ENCODE data around the gene EIF5.
A peak's percentile ranks its signal among the peaks of the same experiment; 100 is the strongest.

The EIF5 gene

DNA sequence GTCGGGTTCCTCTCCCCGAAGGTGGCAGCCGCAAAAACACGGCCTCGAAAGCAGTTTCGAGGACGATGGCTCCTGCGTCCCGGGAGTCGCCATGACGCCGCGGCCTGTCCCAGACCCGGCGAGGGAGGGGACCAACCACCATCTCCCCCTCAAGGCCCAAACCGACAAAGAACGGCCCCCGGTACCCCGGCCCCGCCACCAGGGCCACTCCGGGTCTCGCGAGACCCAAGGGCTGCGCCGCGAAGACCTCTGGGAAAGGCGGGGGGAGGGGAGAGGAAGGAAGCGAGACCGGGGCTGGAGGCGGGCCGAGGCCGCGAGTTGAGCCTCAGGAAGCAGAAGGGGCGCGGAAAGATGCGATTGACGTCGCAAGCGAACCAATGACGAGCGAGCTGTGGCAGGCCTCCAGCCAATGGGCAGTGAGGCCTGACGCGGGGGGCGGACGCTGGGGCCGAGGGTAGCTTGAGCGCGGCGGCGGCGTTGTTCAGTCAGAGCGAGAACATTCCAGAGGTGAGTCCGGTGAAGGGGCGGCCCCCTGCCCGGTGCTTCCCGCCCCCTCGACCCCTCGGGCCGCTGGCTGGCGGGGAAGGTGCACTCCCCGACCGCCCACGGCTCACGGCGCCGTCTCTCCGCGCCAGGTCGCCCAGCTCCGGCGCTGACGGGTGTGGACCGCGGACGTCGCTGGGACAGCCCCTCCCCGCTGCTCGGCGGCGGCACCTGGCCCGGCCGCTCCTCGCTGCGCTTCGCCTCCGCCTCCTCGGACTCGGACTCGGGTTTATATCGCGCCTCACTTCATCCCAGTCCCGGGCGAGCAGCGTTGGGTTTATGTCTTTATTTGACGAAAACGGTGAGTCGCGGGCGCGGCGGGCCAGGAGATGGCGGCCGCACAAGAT is at the start of gene EIF5:
EIF5 (plus strand) TSS at position 484 of the 890 bp plus-strand sequence. CDS start 1,624 bp downstream, outside the sequence.
- intact Hi-C loops (cut with micrococcal nuclease): loop anchor here (2.0 kb wide), 1 partner anchor 51 kb away; the partner anchor contains the start of gene MARK3
- Mint-ChIP-seq H3K9me3 (no peaks in the 10 kb centered on the region), H3K4me1 (ENCODE audit: low read depth) (peaks cover 58% of the 10 kb centered on the region), H3K4me3 (peak within 1 kb of the TSS; percentile 84), H3K27me3 (no peaks in the 10 kb centered on the region), H3K27ac (peak within 1 kb of the TSS; percentile 96), H3K36me3 (ENCODE audit: low read depth) (peaks cover 54% of the 10 kb centered on the region)

DNA sequence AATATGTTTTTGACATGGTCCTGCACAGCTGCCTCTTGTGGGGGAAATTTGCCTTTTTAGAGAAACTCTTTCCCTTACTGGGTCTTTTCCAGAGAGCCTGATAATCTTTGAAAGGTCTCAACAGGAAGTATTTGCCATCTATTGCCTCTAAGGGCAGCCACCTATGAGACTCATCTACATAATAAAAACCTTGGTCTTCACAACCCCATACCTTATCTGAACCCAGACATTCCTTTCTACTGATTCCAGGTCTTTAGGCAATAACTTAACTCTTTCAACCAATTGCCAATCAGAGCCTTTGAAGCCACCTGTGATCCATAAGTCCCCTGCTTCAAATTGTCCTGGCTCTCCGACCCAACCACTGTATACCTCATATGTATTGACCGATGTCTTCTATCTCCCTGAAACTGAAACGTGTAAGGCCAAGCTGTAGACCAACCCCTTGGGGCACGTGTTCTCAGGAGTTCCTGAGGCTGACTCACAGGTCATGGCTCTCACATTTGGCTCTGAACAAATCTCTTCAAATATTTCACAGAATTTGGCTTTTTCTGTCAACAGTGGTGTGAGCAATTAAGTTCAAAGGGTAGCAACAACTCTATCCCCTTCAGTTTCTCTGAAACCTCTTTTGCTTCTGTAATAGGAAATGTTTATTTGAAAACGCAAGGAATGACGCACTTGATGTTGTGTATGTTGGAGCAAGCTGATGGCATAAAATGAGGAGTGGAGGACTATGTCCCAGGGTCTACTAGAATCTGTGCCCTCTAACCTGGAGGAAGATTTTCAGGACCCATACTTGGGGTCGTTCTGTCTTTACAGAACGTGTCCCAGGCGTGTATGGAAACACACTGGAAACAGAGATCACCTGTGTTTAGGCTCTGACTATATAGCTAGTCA is 49.2 kb upstream of the EIF5 start:
- H3K4me1 Mint-ChIP-seq (ENCODE audit: low read depth): peaks cover 13% of the 10 kb centered on the region
- no peak overlapping the region for H3K27ac Mint-ChIP-seq
- H3K4me3 Mint-ChIP-seq: no peak overlapping the region
- H3K36me3 Mint-ChIP-seq (ENCODE audit: low read depth): no peaks in the 10 kb centered on the region
- intact Hi-C loops (cut with micrococcal nuclease): no loop called here
- H3K9me3 Mint-ChIP-seq: no peaks in the 10 kb centered on the region
- H3K27me3 Mint-ChIP-seq: peaks cover 77% of the 10 kb centered on the region

DNA sequence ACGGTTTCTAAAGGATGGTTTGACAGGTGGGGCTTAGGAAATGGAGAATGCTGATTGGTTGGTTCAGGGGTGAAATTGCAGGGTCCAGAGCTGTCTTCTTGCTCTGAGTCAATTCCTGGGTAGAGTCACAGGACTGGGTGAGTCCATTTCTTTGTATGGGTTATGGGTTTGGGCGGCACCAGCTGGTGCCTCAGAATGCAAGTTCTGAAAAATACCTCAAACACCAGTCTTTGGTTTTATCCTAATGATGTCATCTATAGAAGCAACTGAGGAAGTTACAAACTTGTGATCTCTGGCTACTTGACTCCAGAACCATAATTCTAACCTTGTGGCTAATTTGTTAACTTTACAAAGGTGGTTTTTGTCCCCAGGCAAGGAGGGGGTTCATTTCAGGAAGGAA is 47.6 kb upstream of the EIF5 start:
- Mint-ChIP-seq H3K4me1 (ENCODE audit: low read depth) (peaks cover 5% of the 10 kb centered on the region), H3K4me3 (no peak overlapping the region), H3K36me3 (ENCODE audit: low read depth) (no peaks in the 10 kb centered on the region), H3K27me3 (peaks cover 78% of the 10 kb centered on the region), H3K27ac (no peak overlapping the region), H3K9me3 (no peaks in the 10 kb centered on the region)
- intact Hi-C loops (cut with micrococcal nuclease): no loop called here

DNA sequence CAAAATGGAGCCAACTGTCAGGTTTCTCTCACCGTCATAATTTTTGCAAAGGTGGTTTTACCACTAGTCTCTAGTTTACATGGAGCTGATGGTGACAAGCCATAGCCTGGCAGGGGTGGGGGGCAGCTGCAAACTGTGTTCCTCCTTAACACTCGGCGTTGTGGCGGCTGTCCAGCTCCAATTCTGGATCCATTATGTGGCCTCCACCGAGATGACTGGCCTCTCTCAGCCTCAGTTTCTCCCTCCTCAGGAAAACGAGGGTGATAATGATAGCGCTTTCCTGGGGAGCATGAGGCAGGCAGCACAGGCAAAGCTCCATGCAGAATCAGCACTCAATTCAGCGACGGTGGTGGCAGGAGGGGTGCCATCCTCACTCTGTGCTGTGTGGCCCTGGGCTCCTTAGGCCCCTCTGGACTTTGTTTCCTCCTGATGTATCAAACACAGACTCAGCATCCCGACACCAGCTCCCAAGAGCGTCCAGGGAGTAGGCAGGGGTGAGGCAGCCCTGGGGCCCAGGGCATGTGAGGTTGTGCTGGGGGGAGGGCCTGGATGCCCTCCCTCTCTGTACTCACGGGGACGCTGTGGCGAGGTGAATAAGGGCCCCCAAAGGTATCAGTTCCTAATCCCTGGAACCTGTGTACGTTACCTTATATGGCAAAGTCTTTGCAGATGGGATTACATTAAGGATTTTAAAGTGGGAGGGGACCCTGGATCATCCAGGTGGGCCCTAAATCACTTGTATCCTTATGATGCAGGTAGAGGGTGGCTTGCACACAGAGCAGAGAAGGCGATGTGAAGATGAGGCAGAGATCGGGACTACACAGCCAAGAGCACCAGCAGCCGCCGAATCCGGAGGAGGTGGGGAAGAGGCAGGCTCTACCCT is 46.8 kb upstream of the EIF5 start:
- Mint-ChIP-seq H3K9me3 (no peaks in the 10 kb centered on the region), H3K27ac (no peak overlapping the region), H3K4me3 (no peak overlapping the region), H3K36me3 (ENCODE audit: low read depth) (no peaks in the 10 kb centered on the region), H3K27me3 (peaks cover 78% of the 10 kb centered on the region), H3K4me1 (ENCODE audit: low read depth) (peaks cover under 1% of the 10 kb centered on the region)
- intact Hi-C loops (cut with micrococcal nuclease): no loop called here

DNA sequence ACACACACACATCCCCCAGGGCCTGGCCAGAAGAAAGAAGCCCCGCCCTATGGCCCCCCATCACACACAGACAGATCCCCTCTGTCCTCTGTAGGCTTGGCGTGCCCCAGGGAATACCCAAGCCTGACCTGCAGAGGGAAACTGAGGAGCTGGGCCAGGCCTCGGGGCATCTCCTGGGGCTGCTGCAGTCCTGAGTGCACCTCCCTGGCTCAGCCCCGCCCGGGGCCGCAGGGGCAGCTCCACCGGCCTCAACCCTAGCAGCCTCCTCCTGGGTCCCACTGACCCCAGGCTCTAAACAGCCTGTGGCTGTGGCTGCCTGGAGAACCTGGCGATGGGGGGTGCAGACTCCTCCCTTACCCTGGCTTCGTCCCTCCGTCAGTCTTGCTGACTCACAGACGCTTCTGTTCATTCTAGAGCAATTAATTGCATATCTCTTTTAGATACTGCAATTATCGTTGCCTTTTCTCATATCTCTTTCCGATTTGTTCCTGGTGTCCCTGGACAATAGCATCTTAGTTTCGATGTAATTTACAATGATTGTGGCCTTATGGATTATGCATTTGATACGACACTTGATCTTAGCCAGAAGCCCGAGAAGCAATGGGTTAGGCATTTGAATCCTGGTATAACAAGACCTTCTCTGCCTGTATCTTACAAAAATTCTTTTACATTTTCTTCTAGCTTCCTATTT is 45.8 kb upstream of the EIF5 start:
- H3K9me3 Mint-ChIP-seq: no peaks in the 10 kb centered on the region
- H3K4me1 Mint-ChIP-seq (ENCODE audit: low read depth): no peaks in the 10 kb centered on the region
- intact Hi-C loops (cut with micrococcal nuclease): no loop called here
- no peak overlapping the region for H3K4me3 Mint-ChIP-seq
- H3K27me3 Mint-ChIP-seq: peaks cover 73% of the 10 kb centered on the region
- H3K27ac Mint-ChIP-seq: no peak overlapping the region
- H3K36me3 Mint-ChIP-seq (ENCODE audit: low read depth): no peaks in the 10 kb centered on the region

DNA sequence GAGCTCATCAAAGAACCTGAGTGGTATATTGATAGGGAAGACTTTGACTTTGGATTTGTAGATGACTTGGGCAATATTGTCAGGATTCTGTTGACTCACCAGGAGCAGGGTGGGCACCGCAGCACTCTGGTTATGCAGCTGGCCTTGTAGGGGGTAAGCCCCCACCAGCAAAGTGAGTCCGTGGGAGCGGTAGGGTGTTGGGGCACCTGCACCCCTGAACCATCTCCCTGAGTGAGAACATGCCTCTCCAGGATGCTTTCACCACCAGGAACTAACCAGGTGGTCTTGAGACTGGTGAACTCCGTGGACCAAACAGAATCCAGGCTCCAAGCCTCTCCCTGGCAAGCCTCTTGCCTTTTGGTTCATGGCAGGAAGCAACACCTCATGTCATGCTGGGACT is 44.0 kb upstream of the EIF5 start:
- Mint-ChIP-seq H3K27ac (no peak overlapping the region), H3K4me1 (ENCODE audit: low read depth) (no peaks in the 10 kb centered on the region), H3K36me3 (ENCODE audit: low read depth) (no peaks in the 10 kb centered on the region), H3K9me3 (no peaks in the 10 kb centered on the region), H3K27me3 (peaks cover 64% of the 10 kb centered on the region), H3K4me3 (no peak overlapping the region)
- intact Hi-C loops (cut with micrococcal nuclease): no loop called here

DNA sequence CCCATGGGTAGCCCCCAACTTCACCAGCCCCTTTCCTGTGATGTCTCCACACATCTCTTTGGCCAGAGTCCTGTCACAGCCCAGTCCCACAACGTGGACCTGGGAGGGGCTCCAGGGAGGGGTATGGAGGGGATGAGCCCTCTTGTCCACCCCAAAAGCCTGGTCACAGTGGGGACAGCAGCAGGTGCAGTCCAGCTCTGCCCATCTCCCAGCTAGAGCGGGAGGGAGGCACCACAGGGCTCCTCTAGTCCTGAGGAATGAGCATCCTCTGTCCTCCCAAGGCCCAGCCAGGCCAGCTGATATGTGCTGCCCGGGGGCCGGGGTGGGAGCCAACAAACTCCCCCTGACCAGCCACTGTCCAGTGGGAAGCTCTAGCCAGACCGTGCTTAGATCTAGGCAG is 43.5 kb upstream of the EIF5 start:
- H3K36me3 Mint-ChIP-seq (ENCODE audit: low read depth): no peaks in the 10 kb centered on the region
- peaks cover 60% of the 10 kb centered on the region for H3K27me3 Mint-ChIP-seq
- H3K9me3 Mint-ChIP-seq: no peaks in the 10 kb centered on the region
- intact Hi-C loops (cut with micrococcal nuclease): no loop called here
- H3K4me3 Mint-ChIP-seq: no peak overlapping the region
- H3K27ac Mint-ChIP-seq: no peak overlapping the region
- no peaks in the 10 kb centered on the region for H3K4me1 Mint-ChIP-seq (ENCODE audit: low read depth)

DNA sequence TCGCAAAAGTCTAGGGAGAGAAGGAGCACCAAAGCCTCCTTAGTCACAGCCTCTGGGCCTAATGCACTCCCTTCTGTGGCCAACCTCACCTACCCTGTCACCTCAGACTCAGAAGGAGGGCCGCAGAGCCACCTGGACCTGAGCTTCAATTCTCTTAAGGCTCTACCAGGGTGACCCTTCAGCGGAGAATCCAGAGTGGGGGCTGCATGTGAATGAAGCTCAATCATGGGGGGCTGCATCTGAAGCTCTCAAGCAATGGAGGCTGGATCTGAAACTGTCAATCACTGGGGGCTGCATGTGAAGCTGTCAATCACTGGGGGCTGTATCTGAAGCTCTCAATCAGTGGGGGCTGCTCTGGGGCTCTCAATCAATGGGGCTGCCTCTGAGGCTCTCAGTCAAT is 43.1 kb upstream of the EIF5 start:
- Mint-ChIP-seq H3K4me1 (ENCODE audit: low read depth) (no peaks in the 10 kb centered on the region), H3K9me3 (no peaks in the 10 kb centered on the region), H3K27me3 (peaks cover 57% of the 10 kb centered on the region), H3K27ac (no peak overlapping the region), H3K4me3 (no peak overlapping the region), H3K36me3 (ENCODE audit: low read depth) (no peaks in the 10 kb centered on the region)
- intact Hi-C loops (cut with micrococcal nuclease): no loop called here

DNA sequence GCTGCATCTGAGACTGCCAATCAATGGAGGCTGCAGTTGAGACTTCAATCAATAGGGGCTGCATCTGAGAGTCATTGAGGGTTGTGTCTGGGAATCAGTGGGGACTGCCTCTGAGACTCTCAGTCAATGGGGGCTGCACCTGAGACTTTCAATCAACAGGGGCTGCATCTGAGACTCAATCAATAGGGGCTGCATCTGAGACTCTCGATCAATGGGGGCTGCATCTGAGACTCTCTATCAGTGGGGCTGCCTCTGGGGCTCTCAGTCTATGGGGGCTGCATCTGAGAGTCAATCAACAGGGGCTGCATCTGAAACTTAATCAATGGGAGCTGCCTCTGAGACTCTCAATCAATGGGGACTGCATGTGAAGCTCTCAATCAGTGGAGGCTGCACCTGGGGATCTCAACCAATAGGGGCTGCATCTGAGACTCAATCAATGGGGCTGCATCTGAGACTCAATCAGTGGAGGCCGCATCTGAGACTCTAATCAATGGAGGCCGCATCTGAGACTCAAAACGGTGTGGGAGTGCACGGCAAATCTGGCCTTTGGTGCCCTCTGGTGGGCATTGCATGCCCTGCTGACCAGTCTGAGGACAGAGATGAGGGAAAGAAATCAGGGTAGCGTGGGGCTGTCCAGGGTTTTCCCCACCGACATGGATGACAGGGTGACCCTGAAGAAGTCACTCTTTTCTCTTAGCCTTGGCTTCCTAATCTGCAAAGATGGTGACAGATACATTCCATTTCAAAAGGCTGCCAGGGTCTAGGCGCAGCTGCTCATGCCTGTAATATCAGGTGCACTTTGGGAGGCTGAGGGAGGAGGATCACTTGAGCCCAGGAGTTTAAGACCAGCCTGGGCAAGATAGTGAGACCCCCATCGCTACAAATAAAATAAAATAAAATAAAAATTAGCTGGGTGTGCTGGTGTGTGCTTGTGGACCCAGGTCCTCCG is 41.3 kb upstream of the EIF5 start:
- Mint-ChIP-seq H3K9me3 (no peaks in the 10 kb centered on the region), H3K36me3 (ENCODE audit: low read depth) (no peaks in the 10 kb centered on the region), H3K27me3 (peaks cover 41% of the 10 kb centered on the region), H3K27ac (no peak overlapping the region), H3K4me3 (no peak overlapping the region), H3K4me1 (ENCODE audit: low read depth) (no peaks in the 10 kb centered on the region)
- intact Hi-C loops (cut with micrococcal nuclease): loop anchor here (1.0 to 2.0 kb wide), 3 partner anchors 152 to 214 kb away; no protein-coding TSS in a partner anchor

DNA sequence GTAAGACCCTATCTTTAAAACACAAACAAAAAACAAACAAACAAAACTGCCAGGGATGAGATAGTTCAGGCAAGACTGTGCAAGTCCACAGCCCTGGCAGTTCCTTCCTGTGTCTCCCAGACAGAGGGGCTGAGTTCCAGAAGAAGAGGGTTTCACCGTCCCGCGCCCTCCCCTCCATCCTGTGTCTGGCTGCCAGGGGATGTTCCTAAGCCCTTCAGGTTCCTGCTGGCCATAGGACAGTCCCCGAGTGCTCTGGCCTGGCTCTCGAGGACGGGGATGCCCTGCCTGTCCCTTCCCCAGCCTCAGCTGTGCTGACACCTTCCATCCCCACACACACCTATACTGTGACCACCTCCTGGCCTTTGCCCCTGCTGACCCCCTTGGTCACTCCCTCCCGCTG is 40.6 kb upstream of the EIF5 start:
- Mint-ChIP-seq H3K27ac (no peak overlapping the region), H3K27me3 (peaks cover 38% of the 10 kb centered on the region), H3K4me3 (no peak overlapping the region), H3K36me3 (ENCODE audit: low read depth) (no peaks in the 10 kb centered on the region), H3K9me3 (no peaks in the 10 kb centered on the region), H3K4me1 (ENCODE audit: low read depth) (no peaks in the 10 kb centered on the region)
- intact Hi-C loops (cut with micrococcal nuclease): loop anchor here (2.0 kb wide), 2 partner anchors 153 to 189 kb away; no protein-coding TSS in a partner anchor

DNA sequence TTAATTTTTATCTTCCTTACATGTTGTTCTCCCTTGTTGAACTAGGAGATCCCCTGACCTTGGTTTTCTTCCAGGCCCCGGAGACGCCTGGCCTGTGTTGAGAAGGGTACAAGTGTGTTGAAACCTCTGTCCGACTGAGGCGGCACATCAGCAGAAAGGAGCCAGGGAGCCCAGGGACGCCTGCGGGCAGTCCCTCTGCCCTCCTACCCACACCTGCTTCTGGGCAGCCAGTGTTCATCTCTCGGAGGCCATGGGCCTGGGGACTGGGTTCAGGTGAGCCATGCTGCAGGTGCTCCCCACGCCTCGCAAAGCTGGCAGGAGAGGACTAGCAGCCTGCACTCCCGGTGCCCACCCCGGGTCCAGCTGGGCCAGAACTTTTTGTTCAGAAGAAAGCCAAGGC is 39.9 kb upstream of the EIF5 start:
- Mint-ChIP-seq H3K27me3 (peaks cover 36% of the 10 kb centered on the region), H3K36me3 (ENCODE audit: low read depth) (no peaks in the 10 kb centered on the region), H3K4me1 (ENCODE audit: low read depth) (no peaks in the 10 kb centered on the region), H3K9me3 (no peaks in the 10 kb centered on the region), H3K4me3 (no peak overlapping the region), H3K27ac (no peak overlapping the region)
- intact Hi-C loops (cut with micrococcal nuclease): no loop called here

DNA sequence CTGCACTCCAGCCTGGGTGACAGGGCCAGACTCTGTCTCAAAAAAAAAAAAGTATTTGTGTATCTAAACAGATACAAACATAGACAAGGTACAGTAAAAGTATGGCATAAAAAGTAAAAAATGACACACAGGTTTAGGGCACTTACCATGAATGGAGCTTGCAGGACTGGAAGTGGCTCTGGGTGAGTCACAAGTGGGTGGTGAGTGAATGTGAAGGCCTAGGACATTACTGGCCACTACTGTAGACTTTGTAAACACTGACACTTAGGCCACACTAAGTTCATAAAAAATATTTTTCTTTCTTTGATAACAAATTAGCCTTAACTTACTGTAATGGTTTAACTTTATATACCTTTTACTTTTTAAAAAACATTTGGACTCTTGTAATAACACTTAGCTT is 38.0 kb upstream of the EIF5 start:
- intact Hi-C loops (cut with micrococcal nuclease): no loop called here
- H3K9me3 Mint-ChIP-seq: no peaks in the 10 kb centered on the region
- H3K27me3 Mint-ChIP-seq: peaks cover 25% of the 10 kb centered on the region
- H3K36me3 Mint-ChIP-seq (ENCODE audit: low read depth): no peaks in the 10 kb centered on the region
- no peaks in the 10 kb centered on the region for H3K4me1 Mint-ChIP-seq (ENCODE audit: low read depth)
- no peak overlapping the region for H3K4me3 Mint-ChIP-seq
- no peak overlapping the region for H3K27ac Mint-ChIP-seq

All from dendritic cell treated with granulocyte-macrophage colony-stimulating factor and Interleukin-4, amounts not matched to agents 40 ng/mL and 50 ng/mL, for 4 days (primary cell).